GM19193 (cell line): Measurements from ENCODE around the gene FAM83C.

Experiments used
- POLR2A ChIP-seq: IDR thresholded peaks from 4 replicates; pipeline ENCODE4 v1.6.1; 2011; ENCODE audit not compliant: insufficient read depth, insufficient read length; ENCODE audit errors: extremely low read depth

FAM83C gene

DNA sequence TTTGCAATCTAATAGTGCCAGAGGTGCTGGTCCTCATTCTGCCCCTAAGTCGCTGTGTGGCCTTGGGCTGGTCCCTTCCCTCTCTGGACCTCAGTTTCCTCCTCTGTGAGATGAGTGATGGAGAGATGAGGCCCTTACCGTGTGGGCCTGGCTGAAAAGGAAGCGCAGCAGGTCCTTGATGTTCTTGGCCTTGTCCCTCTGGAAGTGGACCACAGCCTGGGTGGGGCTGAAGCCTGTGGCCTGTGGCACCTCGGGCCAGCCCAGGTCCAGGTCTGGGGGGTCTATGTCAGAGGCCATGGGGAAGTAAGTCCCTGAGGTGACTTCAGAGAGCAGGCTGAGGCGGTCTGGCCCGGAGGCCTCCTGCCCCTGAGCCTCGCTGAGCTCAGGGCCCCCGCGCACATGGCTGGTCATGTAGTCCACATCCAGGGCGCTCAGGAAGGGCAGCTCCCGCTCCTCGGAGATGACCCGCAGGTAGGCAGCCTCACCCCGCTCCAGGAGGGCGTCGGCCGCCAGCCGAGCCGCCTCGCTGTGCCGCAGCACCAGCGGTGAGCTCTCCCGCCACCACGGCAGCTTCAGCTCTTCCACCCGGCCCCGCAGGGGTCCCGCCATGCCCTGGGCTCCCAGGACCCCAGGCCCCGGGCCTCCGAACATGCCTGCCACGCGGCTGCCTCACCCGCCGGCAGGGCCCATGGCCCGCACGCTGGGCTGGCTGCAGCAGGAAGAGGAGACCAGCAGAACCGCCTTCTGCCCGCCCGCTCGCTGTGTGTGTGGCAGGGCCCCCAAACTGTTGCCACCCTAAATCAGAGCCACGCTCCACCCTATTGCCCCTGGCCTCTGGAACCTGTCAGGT is at the start of gene FAM83C:
FAM83C (minus strand) TSS at position 772 of the 850 bp plus-strand sequence; CDS start at position 651, 121 bp downstream.
- TF ChIP-seq POLR2A = no peak

DNA sequence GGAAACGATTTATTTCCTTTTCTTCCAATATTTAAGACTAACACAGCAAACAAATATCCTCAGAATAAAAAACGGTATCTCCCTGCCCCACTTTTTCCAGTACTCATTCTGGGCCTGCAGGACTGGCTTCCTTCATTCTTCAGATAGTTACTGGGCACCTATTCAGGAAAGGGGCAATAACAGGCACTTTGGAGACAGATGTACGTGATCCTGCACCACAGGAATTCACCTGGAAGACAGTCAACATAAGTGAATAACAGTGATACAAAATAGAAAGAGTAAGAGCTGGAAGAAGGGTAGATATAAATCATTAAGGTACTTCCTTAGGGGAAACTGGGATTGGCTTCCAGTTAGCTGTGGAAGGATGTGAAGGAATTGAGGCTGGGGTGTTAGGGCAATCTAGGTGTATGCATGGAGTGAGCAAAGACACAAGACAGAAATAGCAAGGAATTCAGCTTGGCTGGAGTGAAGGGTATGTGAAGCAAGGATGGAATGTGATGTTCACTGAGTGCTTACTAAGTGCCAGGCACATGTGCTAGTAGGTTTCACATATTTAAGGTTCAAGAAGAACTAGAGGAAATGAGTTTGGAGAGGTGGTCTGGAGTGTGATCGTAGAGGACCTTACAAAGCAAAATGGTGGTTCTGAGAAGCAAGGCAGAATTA is 49.3 kb upstream of the FAM83C start:
- TF ChIP-seq POLR2A = no peak

GRCh38 chr20:35340436-35340835 is 48.2 kb upstream of the FAM83C start:
- TF ChIP-seq POLR2A = no peak

DNA sequence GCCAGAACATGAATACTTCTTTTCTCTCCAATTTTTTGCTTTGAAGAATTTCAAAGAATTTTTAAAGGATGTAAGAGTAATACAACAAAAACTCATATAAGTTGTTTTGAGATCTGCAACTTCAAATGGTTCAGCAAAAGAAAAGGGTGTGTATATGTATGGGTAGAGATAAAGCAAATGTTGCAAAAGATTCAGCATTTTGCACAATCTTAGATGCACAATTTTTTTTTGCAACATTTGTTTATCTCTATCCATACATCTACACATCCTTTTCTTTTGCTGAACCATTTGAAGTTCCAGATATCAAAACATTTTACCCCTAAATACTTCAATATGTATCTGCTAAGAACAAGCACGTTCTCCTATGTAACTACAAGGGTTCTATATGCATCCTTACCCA is 47.4 kb upstream of the FAM83C start:
- TF ChIP-seq POLR2A = no peak

DNA sequence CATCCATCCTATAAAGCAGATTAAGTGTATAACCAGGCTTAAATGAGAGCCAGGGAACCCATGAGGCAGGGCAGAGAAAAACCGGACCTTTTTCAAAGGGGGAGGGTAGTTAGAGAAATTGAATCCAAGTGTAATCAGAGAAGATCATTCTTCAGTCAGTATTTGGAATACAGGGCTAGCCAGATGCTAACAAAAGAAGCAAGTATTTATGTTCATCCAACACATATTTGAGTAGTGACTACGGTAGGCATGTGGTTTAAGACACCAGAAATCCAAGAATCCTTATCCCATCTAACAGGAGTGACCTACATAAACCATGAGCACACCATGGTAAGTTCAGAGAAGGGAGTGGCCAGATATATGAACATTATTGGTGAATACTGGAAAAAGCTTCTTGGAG is 46.8 kb upstream of the FAM83C start:
- no peak for TF ChIP-seq POLR2A

DNA sequence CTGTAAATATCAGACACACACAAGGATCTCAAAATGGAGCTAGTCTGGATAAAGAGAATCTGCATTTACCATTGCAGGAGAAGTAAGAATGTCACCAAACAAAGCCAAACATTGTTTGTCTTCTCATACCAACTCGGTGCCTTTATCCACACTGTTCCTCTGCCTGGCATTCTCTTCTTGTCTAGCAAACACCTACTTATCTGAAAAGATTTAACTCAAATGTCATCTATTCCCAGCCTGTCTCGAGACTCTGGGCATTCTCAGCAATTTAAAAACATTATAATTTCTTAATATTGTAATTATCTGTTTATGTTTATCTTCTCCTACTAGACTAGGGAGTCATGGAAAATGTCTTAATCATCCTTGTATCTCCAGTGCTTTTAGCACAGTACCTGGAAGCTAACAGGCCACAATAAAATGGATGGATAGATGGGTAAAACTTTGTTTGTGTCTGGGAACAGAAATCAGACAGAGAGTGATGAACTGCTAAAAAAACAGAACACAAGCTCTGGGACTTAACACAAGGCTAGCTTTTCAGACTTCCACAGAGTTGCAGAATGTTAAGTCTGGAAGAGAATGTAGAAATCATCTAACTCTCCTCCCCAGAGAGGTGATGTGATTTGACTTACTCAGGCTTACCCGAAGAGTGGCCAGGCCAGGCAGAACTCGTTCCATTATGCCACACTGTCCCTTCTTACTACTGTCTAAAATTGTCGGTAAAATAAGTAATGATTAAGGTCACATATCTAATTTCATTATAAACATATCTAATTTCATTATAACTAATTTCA is 42.3 kb upstream of the FAM83C start:
- TF ChIP-seq POLR2A = no peak

DNA sequence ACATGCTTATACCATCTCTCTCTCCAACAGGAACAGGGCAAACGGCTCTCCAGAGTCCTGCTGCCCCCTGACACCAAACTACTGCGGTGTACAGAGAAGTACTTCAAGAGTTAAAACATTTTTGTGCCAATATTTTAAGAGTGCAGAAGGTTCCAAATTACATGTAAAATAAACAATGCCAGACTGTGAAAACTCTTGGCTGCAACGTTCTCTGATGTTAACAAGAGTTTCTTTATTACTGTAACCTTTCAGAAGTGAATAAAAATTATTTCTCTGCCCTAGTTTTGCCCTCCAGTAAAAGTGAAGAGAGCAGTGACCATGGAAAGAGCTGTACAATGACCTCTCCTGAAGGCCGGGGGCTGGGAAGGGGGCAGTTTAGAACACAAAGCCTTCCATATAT is 41.4 kb upstream of the FAM83C start:
- TF ChIP-seq POLR2A = no peak

- no peak for TF ChIP-seq POLR2A
Observed at GRCh38 chr20:35332540-35333200, 40.4 kb upstream of the FAM83C start.

GRCh38 chr20:35329435-35330139 is 37.4 kb upstream of the FAM83C start:
- TF ChIP-seq POLR2A = no peak

GRCh38 chr20:35328689-35329088 is 36.5 kb upstream of the FAM83C start:
- no peak for TF ChIP-seq POLR2A

DNA sequence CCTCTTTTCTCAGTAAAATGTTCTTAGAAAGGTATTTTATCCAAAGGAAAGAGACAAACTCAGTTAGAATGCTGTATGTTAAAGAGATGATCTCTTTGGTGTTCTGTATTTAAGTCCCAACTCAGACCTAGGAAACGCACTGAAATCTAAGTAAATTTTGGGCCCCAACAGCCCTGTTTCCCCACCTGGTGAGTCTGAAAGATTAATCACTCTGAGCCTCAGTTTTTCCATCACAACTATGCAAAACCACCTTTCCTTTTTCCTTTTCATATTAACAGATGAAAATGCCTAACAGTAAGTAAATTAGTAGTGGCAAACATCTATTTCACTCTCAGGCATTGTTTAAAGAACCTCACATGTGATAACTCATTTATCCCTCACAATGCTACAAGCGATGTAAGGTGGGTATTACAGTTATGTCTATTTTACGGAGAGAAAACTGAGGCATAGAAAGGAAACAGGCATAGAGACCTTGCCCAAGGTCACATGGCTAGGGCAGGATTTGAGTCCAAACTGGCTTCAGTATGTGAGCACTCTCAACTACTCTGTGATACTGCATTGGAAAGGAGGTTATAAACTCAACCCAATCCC is 36.0 kb upstream of the FAM83C start:
- TF ChIP-seq POLR2A = no peak

DNA sequence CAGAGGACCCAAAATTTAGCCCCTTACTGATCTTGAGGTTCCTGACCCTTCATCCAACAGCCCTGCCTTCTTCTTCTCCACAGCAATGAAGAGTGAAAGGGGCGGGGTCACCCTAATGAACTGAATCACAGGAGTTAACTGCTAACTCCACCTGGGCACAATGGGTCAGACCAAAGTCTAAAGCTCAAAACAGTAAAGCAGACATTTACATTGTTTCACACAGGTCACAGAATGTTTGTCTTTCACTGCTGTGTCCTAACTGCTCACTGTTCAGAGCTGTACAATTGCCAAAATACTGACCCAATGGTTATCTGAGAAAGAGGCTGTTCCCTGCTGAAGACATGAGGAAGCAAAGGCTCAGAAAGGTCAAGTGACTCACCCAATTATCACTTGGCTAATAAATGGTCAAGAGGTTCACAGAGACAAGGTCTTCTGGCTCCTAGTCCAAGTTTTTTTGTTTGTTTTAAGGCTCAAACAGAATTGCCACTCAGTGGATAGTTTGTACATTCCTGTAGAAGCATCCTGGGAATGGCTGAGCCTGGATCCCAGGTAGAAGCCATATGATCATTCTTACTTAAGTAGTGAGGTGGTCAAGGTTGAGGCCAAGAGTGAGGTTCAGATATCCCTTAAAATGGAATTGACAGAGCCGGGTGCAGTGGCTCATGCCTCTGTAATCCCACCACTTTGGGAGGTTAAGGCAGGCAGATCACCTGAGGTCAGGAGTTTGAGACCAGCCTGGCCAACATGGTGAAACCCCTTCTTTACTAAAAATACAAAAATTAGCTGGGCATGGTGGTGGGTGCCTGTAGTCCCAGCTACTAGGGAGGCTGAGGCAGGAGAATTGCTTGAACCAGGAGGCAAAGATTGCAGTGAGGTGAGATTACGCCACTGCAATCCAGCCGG is 35.1 kb upstream of the FAM83C start:
- TF ChIP-seq POLR2A = no peak

GRCh38 chr20:35326740-35327073 is 34.5 kb upstream of the FAM83C start:
- TF ChIP-seq POLR2A = no peak
